Uterus (tissue), 4 donors: ENCODE measurements around the gene SOX5. TPM values are rescaled to one million over a fixed set of nuclear protein-coding genes. Genes with fewer than 3 reads are reported as not detected.

ENCODE experiments used
- DNase-seq, 2 donors: peaks; one replicate each; pipeline ENCODE4 v3.0.0-alpha.2; 2019 to 2020
- H3K27ac ChIP-seq, 2 donors: fragments of 200-600 bp; sonication (generic); 1 replicate in 1 of 2; 2 replicates in 1 of 2; pipeline ENCODE4 v1.5.1; 2016 to 2018
- H3K27me3 ChIP-seq, 2 donors: fragments of 200-600 bp; sonication (generic); one replicate each; pipeline ENCODE4 v1.5.1; 2018 to 2019; ENCODE audit warnings: control low read depth in 1 of 2
- H3K36me3 ChIP-seq, 2 donors: fragments of 200-600 bp; sonication (generic); one replicate each; pipeline ENCODE4 v1.5.1; 2019; ENCODE audit warnings: control low read depth in 1 of 2
- H3K4me1 ChIP-seq, 2 donors: fragments of 200-600 bp; sonication (generic); one replicate each; pipeline ENCODE4 v1.5.1; 2018 to 2019; ENCODE audit warnings: control low read depth in 1 of 2
- H3K4me3 ChIP-seq, 2 donors: fragments of 200-600 bp; sonication (generic); 1 replicate in 1 of 2; 2 replicates in 1 of 2; pipeline ENCODE4 v1.5.1; 2018 to 2019; ENCODE audit warnings: mild to moderate bottlenecking in 1 of 2
- H3K9me3 ChIP-seq, 2 donors: fragments of 200-600 bp; sonication (generic); one replicate each; pipeline ENCODE4 v1.5.1; 2019; ENCODE audit warnings: control low read depth in 1 of 2
- CTCF ChIP-seq, 4 experiments: fragments of 200-600 bp in 2 of 4; fragments of 450-650 bp in 2 of 4; sonication (generic) in 2 of 4; IDR thresholded peaks; one replicate each; pipeline ENCODE4 v1.5.1; 2016 to 2019; ENCODE audit warnings: antibody characterized with exemption in 4 of 4, mild to moderate bottlenecking in 2 of 4, moderate library complexity in 1 of 4
- POLR2A ChIP-seq, 2 donors: fragments of 450-650 bp; IDR thresholded peaks; one replicate each; pipeline ENCODE4 v1.6.1; 2016; ENCODE audit warnings: antibody characterized with exemption in 2 of 2, mild to moderate bottlenecking in 1 of 2, moderate library complexity in 1 of 2
- intact Hi-C: fragments of 100-400 bp; cut with DNase I; formaldehyde crosslinking; loops from one replicate; pipeline ENCODE4 v1.15.1; 2023; ENCODE audit warnings: low total_unique reads
- total RNA-seq, 4 donors: library from RNA; depleted of rRNA in 3 of 4; stranded (reverse); fragments of >200 nt in 3 of 4; gene quantifications; one replicate each; pipeline versions ENCODE4 v1.1.0 to v1.2.4, GENCODE V29; 2014 to 2023
- donor health status: DM: yes; HTN: yes; CAD: no.

Gene SOX5
- total RNA-seq, 4 donors from 2014 or later: 9.1 to 69.5 (median 31.2) TPM

GRCh38 chr12:23803540-23803939 lies 145.9 kb downstream of the SOX5 start:
- no peak for TF ChIP-seq CTCF (IDR thresholded peaks at IDR 0.05)
- no peak for TF ChIP-seq POLR2A (IDR thresholded peaks at IDR 0.05)
- H3K4me3 ChIP-seq: no peak overlapping the region
- intact Hi-C loops: no loop called here
- H3K27ac ChIP-seq: no peak overlapping the region
- no peaks in the 10 kb centered on the region for H3K36me3 ChIP-seq
- no peaks in the 10 kb centered on the region for H3K4me1 ChIP-seq
- H3K27me3 ChIP-seq: no peaks in the 10 kb centered on the region
- DNase-seq: no peak
- H3K9me3 ChIP-seq: no peaks in the 10 kb centered on the region

- DNase-seq: no peak
- Histone ChIP-seq H3K9me3 (no peaks in the 10 kb centered on the region), H3K27ac (no peak overlapping the region), H3K4me1 (no peaks in the 10 kb centered on the region), H3K36me3 (no peaks in the 10 kb centered on the region), H3K4me3 (no peak overlapping the region), H3K27me3 (no peaks in the 10 kb centered on the region)
- intact Hi-C loops: no loop called here
- TF ChIP-seq POLR2A (IDR thresholded peaks at IDR 0.05) (no peak), CTCF (IDR thresholded peaks at IDR 0.05) (no peak)
Measured at GRCh38 chr12:23795494-23795893, 154.0 kb downstream of the SOX5 start.

- intact Hi-C loops: no loop called here
- Histone ChIP-seq H3K4me1 (no peaks in the 10 kb centered on the region), H3K9me3 (no peaks in the 10 kb centered on the region), H3K4me3 (no peak overlapping the region), H3K27ac (no peak overlapping the region), H3K36me3 (no peaks in the 10 kb centered on the region), H3K27me3 (no peaks in the 10 kb centered on the region)
- no peak for DNase-seq
- TF ChIP-seq POLR2A (IDR thresholded peaks at IDR 0.05): no peak
- no peak for TF ChIP-seq CTCF (IDR thresholded peaks at IDR 0.05)
Measured at GRCh38 chr12:23781118-23781517, 168.4 kb downstream of the SOX5 start.

- Histone ChIP-seq H3K27me3 (no peaks in the 10 kb centered on the region), H3K4me3 (no peak overlapping the region), H3K4me1 (no peaks in the 10 kb centered on the region), H3K27ac (no peak overlapping the region), H3K9me3 (no peaks in the 10 kb centered on the region), H3K36me3 (no peaks in the 10 kb centered on the region)
- no peak for TF ChIP-seq POLR2A (IDR thresholded peaks at IDR 0.05)
- DNase-seq: no peak
- intact Hi-C loops: no loop called here
Measured at GRCh38 chr12:23775208-23775607, 174.3 kb downstream of the SOX5 start.

- TF ChIP-seq CTCF (IDR thresholded peaks at IDR 0.05) (no peak), POLR2A (IDR thresholded peaks at IDR 0.05) (no peak)
- intact Hi-C loops: no loop called here
- no peak overlapping the region for H3K27ac ChIP-seq
- H3K4me1 ChIP-seq: no peaks in the 10 kb centered on the region
- H3K4me3 ChIP-seq: no peak overlapping the region
- H3K27me3 ChIP-seq: no peaks in the 10 kb centered on the region
- DNase-seq: peak in 1 of 2 donors; percentile 18
- no peaks in the 10 kb centered on the region for H3K36me3 ChIP-seq
- H3K9me3 ChIP-seq: no peaks in the 10 kb centered on the region
Measured at GRCh38 chr12:23771240-23771949, 178.1 kb downstream of the SOX5 start.
